RCC 7860 (cell line): ENCODE data around the gene INCA1.

Experiments used
- DNase-seq: peaks from one replicate; pipeline ENCODE4 v3.0.0-alpha.2; 2015; ENCODE audit warnings: low spot score
- FAIRE-seq: peaks from 2 replicates; lab custom pipeline; 2012; peaks lifted over from hg19 to GRCh38; lab: Jason Lieb, UNC

Gene INCA1

GRCh38 chr17:4949321-4950074, 47.8 kb downstream of the INCA1 start:
- FAIRE-seq: no peak
- peak; percentile 67 for DNase-seq

DNA sequence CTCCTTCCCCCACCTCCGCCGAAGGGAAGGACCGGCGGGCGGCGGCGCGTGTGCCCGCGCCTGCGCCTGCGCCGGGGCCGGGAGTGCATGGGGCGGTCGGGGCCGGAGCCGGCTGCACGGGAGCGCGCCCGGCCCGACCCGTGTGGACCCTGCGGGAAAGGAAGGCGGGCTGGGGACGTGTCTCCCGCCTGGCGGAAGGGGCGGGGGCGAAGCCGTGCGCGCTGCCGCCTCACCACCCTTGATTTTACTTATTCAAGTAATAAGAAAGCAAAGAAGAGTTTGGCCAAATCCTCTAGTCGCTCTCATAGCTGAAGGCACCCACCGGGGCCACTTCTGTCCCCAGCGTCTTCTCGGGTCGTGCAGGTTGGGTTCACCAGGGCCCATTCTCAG, 48.4 kb downstream of the INCA1 start:
- FAIRE-seq (no peak), DNase-seq (peak; percentile 64)

DNA sequence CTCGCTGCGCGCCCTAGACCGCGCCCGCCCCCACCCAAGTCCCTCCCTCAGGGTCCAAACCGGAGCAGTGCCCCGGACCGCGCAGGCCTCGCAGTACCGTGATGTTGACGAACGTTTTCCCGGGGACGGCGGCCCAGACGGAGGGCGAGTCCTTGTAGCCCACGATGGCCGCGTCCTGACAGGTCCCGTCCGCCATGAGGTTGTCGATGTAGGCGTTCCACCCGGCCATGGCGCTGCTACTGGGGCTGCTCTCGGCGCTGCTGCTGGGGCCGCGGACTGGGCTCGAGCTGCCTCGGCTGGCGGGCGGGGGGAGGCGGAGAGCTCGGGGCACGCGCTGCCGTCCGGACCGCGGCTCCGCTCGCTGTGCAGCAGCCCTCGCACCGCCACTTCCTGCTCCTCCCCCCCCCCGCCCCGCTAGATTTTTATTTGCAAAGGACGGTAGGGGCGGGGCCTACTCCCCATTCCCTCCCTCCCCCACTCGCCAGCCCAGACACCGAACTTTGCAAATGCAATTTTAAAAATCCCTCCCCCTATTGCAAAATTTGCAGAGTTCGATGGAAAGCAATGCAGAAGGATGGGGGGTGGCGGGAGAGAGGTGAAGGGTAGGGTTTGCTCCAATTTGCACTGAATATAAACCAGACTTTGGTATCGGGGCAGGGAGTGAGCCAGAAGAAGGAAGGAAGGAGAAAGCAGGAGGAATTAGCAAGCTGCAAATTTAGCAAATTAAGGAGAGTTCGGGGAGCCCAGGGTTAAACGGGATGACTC, 49.0 kb downstream of the INCA1 start, which contains the start of gene PFN1:
PFN1 (minus strand) TSS at position 365 of the 765 bp plus-strand sequence; CDS start at position 229, 136 bp downstream.
- FAIRE-seq: no peak

DNA sequence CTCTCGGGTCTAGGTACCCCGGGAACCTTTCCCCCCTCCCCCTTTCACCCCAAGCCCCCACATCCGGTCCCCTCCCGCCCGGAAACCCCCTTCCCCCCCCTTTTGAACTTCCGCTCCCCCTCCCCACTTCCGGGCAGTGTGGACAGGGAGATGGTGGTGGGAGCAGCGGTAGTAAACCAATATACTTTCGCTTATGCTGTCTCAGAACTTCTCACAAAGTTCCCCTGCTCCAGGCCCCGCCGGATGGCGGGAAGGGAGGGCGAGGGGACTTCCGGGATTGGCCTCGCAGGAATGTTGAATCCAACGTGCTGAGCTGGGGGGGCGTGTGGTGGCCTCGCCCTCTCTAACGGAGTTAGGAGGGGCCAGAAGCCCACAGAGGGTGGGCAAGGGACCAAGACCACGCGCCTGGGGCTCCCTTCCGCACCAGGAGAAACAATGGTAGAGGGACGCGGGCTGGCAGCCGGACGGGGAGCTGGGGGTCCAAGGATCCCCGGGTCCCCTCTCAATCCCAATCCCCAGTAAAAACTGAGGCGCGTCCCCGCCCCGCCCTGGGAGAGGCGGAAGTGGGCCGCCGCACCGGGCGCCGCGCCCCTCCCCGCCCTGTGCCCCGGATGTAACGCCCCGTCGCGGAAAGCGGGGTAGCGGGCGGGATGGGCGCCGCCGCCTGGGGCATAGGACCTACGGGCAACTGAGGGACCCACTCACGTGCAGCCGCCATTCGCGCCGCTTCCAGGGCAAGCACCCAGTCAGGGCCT, 49.7 kb downstream of the INCA1 start:
- DNase-seq: peak; percentile 34

More for the DNA sequence above, 49.0 kb downstream of the INCA1 start, which contains the start of gene PFN1:
- DNase-seq: peak; percentile 67

GRCh38 chr17:4947010-4947410, 50.3 kb downstream of the INCA1 start:
- FAIRE-seq (no peak), DNase-seq (no peak)

More for the DNA sequence above, 49.7 kb downstream of the INCA1 start:
- FAIRE-seq: no peak

- FAIRE-seq (no peak), DNase-seq (no peak)
Observed at GRCh38 chr17:4946312-4946976, 50.9 kb downstream of the INCA1 start.

- DNase-seq (no peak), FAIRE-seq (no peak)
Observed at GRCh38 chr17:4945944-4946280, 51.4 kb downstream of the INCA1 start.

DNA sequence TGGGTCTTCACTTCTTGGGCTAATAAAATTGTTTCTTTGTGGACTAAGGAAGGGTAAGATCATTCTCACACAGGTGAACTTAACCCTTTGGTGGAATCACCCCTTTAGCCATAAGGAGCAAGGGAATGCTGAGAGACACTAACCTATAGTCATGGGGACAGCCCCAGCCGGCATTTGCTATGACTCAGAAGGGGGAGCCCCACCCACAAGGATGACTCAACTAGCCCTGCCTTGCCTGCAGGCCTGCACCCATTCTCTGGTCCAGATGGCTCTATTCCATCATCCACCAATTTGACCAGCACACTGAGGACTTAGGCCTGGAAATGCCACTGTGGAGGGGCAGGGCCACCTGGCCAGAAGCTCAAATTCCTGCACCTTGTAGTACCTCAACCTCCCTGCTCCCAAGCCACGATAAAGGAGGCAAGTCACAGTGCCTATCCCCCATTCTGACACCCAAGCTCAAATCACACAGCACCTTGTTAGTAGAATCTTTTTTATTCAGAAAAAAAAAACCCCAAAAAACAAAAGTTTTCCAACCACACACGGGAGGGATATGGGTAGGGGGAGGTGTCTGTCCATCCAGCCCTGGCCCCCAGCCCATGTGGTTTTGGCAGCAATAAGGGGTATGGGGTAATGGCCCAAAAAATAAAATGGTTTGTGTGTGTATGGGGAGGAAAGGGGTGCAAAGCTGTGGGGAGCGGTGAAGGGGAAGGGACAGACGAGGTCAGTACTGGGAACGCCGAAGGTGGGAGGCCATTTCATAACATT, 52.0 kb downstream of the INCA1 start:
- DNase-seq: peak; percentile 87

GRCh38 chr17:4944554-4945175, 52.7 kb downstream of the INCA1 start:
- no peak for FAIRE-seq
- DNase-seq: no peak

More for the DNA sequence above, 52.0 kb downstream of the INCA1 start:
- FAIRE-seq: peak; percentile 85

GRCh38 chr17:4944163-4944553, 53.2 kb downstream of the INCA1 start:
- DNase-seq (no peak), FAIRE-seq (no peak)

DNA sequence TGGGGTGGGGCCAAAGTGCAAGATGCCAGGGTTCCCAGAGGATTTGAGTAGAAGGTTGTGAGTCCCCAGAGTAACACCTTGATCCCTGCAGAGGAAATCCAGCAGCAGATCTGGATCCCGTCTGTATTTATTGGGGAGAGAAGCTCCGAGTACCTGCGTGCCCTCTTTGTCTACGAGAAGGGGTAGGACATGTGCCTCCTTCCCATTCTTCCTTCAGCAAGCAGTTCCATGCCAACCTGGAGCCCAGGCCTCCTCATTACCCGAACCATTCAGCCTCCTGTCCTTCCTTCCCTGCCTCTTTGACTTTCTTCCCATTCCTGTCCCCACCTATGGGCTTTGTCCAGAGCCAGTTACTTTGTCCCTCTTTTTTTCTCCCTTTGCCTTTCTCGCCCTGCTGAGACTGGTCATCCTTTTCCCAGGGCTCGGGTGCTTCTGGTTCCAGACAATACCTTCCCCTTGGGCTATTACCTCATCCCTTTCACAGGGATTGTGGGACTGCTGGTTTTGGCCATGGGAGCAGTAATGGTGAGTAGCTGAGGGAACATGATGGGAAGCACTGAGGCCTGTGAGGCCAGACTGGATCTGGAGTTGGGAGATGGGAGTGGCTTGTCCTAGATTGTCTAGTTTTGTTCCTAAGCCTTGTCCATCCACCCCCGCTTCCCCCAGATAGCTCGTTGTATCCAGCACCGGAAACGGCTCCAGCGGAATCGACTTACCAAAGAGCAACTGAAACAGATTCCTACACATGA, 54.4 kb downstream of the INCA1 start:
- FAIRE-seq: no peak

GRCh38 chr17:4941319-4941610, 56.1 kb downstream of the INCA1 start:
- FAIRE-seq (no peak), DNase-seq (no peak)

More for the DNA sequence above, 54.4 kb downstream of the INCA1 start:
- no peak for DNase-seq

DNA sequence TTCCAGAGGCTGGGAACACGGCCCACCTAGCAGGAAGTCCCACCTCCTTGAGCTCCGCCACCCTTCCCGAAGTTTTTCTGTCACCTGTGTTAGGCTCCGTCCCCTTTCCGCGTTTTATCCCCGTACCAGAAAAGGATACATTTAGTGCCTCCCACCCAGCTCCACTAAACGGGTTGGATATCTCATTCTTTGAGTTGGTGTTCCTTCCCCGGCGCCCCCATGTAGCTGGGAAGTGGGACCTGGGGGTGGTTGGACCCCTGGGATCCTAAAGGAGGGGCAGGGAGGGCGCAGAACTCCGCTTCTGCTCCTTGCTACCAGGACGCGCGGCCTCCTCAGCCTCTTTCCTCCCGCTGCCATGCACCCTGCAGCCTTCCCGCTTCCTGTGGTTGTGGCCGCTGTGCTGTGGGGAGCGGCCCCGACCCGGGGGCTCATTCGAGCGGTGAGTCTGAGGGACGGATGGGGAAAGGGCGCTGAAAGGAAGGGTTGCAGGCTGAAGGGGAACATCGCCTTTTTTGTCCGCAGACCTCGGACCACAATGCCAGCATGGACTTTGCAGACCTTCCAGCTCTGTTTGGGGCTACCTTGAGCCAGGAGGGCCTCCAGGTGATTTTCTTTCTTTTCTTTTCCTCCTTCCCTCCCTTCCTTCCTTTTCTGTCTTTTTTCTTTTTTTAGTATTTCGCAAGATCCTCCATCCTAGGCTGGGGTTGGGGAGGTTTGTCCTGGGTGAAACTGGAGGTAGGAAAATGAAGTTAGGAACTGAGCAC, 56.6 kb downstream of the INCA1 start:
- FAIRE-seq (no peak), DNase-seq (no peak)

DNA sequence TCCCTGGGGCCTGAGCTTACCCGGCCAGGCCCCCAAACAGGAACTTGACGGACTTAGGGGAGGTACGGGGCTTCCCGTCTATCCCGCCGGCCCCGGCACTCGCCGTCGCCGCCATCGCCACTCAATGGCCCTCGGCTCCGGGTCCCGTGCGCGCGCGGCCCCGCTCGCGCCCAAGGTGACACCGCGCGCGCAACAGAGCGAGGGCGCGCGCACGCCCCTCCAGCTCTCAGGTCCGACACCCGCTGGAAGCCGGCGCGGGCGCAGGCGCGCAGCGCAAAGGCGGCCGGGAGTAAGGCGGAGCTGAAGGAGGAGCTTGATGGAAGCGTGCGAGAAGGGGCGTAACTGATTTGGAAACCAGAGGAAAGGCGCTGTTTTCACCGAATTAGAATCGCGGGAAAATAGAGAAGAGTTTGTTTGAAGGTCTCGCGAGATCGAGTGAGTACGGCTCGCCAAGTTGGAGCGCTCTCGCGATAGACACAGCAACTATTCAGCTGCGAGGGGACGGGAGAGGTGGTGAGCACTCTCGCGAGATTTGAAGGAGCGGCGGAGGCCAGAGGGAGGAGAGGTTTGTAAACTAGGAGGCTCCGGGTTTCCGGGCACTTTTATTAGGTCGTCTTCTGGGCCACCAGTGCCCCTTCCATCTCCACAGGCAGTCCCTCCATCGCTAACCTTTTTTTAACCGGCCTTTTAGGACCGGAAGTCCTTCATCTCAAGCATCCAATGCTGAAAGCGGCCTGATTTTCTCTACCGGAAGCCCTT, 57.3 kb downstream of the INCA1 start, which contains the start of the genes RNF167 and SLC25A11:
RNF167 (plus strand) TSS at position 473 of the 759 bp plus-strand sequence. CDS start 642 bp downstream, outside the sequence.
SLC25A11 (minus strand) TSS at position 251 of the 759 bp plus-strand sequence; CDS start at position 115, 136 bp downstream.
- DNase-seq: peak; percentile 98
- peak; percentile 84 for FAIRE-seq

DNA sequence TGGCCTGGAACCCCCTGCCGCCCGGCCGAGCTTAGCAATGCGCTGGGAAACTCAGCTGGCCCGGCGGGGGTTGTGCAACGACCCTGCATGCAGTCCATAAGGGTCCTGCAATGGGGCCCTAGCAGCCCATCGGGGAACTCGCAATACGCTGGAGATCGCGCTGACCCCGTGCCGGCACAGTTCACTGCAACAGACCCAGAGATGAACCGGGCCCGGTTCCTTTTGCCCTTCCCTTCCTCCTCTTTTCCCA, 57.9 kb downstream of the INCA1 start:
- no peak for FAIRE-seq
- no peak for DNase-seq

- no peak for FAIRE-seq
- DNase-seq: no peak
Observed at GRCh38 chr17:4938688-4939545, 58.4 kb downstream of the INCA1 start.
